Astrocyte of the spinal cord (primary cell): Measurements from ENCODE around the gene ATG12.
"Not testable (repeated sequence)": the region's sequence is repeated elsewhere in the genome, so short reads cannot be mapped to it uniquely, and the experiment has no call there.

Experiments used
- DNase-seq: peaks from one replicate; pipeline ENCODE4 v3.0.0; 2011; ENCODE audit warnings: low read depth, low spot score
- H3K4me3 ChIP-seq: 2 replicates; pipeline ENCODE4 v1.5.1; 2011; ENCODE audit warnings: low read depth, mild to moderate bottlenecking, low read length, moderate library complexity
- in situ Hi-C: cut with HindIII; loops from 2 replicates; pipeline ENCODE4 v1.10.0; 2017; ENCODE audit warnings: low sequenced_read_pairs
- TF ChIP-seq, protein P1 (sequence below): IDR thresholded peaks from 2 replicates; pipeline ENCODE4 v1.5.1; 2012; ENCODE audit warnings: low read depth, mild to moderate bottlenecking, low read length, inconsistent platforms

Gene ATG12

DNA sequence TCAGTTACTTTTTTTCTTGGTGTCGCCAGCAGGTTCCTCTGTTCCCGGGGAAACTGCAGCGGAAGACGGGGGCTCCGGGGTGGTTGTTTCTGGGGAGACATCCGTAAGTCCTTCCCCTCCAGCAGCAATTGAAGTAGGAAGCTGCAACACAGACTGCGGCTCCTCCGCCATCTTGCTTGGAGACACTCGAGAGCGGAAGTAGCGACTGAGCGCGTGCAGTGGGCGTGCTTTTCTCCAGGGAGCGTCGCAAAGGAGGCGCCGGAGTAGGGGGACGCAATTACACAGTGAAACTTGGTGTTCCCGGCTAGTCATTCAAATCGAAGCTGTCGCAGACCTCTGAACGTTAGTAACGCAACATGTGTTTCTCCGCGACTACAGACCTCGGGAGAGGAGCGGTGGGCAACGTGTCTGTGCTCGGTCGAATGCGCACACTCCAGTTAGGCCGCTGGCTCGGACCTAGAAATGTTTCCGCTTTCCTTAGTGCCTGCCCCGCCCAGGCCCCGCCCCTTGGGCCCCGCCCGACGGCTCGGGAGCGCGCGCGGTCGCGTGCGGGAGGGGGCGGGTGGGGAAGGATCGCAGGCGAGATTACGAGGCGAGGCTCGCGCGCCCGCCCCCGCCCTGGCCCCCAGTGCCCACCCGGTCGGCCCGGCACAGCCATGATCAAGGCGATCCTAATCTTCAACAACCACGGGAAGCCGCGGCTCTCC is at the start of gene ATG12, which contains the start of gene AP3S1:
Gene ATG12, minus strand, starts transcription at position 184 of the 707 bp plus-strand sequence. Its CDS starts 13 bp downstream, at position 171.
Gene AP3S1, plus strand, starts transcription at position 554 of the 707 bp plus-strand sequence. Its CDS starts 103 bp downstream, at position 657.
- peak within 1 kb of the TSS; percentile 82 for H3K4me3 ChIP-seq
- peak; percentile 96 for DNase-seq
- in situ Hi-C loops: no loop called here
- TF ChIP-seq, protein P1, sequence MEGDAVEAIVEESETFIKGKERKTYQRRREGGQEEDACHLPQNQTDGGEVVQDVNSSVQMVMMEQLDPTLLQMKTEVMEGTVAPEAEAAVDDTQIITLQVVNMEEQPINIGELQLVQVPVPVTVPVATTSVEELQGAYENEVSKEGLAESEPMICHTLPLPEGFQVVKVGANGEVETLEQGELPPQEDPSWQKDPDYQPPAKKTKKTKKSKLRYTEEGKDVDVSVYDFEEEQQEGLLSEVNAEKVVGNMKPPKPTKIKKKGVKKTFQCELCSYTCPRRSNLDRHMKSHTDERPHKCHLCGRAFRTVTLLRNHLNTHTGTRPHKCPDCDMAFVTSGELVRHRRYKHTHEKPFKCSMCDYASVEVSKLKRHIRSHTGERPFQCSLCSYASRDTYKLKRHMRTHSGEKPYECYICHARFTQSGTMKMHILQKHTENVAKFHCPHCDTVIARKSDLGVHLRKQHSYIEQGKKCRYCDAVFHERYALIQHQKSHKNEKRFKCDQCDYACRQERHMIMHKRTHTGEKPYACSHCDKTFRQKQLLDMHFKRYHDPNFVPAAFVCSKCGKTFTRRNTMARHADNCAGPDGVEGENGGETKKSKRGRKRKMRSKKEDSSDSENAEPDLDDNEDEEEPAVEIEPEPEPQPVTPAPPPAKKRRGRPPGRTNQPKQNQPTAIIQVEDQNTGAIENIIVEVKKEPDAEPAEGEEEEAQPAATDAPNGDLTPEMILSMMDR: no peak

DNA sequence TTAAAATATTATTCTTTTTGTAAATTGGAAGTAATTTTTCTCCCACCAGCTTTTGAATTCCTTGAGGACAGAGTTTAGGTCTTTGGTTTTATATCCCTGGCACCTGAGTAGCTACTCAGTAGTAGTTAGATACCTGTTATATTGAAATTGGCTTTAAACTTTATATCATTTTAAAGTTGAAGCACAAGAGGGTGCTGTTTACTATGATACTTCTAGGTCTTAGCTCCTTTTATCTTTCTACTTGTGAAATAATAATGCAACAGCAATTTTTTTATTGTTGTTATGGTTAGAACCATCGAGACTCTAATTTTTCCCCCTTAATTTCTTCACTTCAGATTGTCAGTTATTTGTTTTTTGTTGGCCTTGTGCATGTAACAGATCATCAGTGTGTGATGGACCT is 46.7 kb upstream of the ATG12 start:
- DNase-seq: peak; percentile 30
- no peak overlapping the region for H3K4me3 ChIP-seq
- TF ChIP-seq, protein P1: no peak
- in situ Hi-C loops: no loop called here

DNA sequence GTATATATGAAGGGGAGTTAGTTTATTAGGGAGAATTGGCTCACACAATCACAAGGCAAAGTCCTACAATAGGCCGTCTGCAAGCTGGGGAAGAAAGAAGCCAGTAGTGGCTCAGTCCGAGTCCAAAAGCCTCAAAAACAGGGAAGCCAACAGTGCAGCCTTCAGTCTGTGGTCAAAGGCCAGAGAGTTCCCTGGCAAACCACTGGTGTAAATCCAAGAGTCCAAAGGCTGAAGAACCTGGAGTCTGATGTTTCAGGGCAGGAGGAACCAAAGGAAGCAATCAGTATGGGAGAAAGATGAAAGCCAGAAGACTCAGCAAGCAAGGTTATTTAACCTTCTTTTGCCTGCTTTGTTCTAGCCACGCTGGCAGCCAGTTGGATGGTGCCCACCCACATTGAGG is 43.8 kb upstream of the ATG12 start:
- H3K4me3 ChIP-seq, DNase-seq, in situ Hi-C loops: not testable (repeated sequence)

DNA sequence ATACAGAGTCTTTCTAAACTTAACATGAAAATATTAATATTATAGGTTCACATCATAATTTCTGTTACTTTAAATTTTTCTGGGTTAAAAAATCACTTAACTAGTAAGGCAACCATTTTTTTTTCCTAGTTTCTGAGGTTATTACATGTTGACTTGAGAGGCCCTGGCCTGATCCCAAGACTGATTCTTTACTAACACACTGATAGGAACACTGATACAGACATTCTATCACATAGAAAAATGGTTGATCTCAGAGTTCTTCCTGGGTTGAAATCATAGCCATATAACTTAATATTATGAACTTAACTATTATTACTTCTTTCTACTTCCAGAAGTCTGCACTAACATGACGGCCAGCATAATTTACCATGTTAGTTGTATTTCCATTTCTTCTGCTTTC is 43.3 kb upstream of the ATG12 start:
- TF ChIP-seq, protein P1: no peak
- DNase-seq: no peak
- in situ Hi-C loops: no loop called here
- H3K4me3 ChIP-seq: no peak overlapping the region

DNA sequence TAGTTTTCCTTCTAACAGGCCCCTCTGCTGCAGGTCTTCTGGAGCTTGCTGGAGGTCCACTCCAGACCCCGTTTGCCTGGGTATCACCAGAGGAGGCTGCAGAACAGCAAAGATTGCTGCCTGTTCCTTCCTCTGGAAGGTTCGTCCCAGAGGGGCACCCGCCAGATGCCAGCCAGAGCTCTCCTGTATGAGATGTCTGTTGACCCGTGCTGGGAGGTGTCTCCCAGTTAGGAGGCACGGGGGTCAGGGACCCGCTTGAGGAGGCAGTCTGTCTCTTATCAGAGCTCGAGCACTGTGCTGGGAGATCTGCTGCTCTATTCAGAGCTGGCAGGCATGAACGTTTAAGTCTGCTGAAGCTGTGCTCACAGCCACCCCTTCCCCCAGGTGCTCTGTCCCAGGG is 41.1 kb upstream of the ATG12 start:
- H3K4me3 ChIP-seq, DNase-seq, in situ Hi-C loops: not testable (repeated sequence)

DNA sequence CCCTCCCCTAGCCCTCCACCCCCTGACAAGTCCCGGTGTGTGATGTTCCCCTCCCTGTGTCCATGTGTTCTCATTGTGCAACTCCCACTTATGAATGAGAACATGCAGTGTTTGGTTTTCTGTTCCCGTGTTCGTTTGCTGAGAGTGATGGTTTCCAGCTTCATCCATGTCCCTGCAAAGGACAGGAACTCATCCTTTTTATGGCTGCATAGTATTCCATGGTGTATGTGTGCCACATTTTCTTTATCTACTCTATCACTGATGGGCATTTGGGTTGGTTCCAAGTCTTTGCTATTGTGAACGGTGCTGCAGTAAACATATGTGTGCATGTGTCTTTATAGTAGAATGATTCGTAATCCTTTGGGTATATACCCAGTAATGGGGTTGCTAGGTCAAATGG is 36.0 kb upstream of the ATG12 start:
- DNase-seq, H3K4me3 ChIP-seq, in situ Hi-C loops: not testable (repeated sequence)

DNA sequence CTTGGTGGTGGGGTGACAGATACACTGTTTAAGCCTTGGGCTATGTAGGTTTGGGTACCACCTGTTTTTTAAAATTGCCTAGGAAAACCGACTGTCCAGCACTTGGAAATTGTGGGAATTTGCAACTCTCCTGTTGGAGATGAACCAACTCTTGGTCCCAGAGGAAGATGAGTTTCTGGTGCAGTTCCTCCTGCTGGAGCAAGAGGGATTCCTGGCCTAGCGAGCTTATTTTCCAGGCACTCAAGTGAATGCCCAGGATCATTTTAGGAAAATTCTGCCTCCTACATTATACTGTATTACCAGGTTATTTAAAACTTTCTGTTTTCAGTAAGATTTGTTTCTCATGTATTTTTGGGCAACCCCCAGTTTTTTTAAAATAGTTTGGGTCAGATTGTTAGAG is 34.1 kb upstream of the ATG12 start:
- DNase-seq: no peak
- H3K4me3 ChIP-seq: no peak overlapping the region
- in situ Hi-C loops: no loop called here
- TF ChIP-seq, protein P1: no peak

DNA sequence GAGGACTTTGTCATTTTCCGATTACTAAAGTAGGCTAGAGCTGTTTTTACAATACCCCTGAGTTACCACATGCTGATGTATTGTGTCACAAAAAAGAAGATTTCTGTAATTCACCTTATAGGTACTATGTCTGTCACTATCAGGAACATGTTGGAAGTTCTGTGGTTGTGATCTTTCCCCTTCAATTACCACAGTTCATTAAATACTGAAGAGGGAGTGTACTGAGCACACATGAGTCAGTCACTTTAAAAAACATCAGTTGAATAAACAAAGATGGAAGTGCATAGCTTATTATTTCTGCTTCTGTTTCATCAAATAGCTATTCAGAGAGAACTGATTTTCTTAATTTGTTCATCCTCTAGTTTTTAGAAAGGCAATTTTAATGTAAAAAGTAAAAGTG is 32.0 kb upstream of the ATG12 start:
- no peak overlapping the region for H3K4me3 ChIP-seq
- TF ChIP-seq, protein P1: no peak
- peak; percentile 67 for DNase-seq
- in situ Hi-C loops: no loop called here
